Hepatocyte (in vitro differentiated cells): ENCODE results near the gene CREB5. TPM values are rescaled to one million over a fixed set of nuclear protein-coding genes. Genes with fewer than 3 reads are reported as not detected.

ENCODE experiments used
- DNase-seq: peaks from one replicate; pipeline ENCODE4 v3.0.0-alpha.2; 2016; ENCODE audit warnings: low spot score
- H2AFZ ChIP-seq: fragments of 200-600 bp; sonication (generic); 2 replicates; pipeline ENCODE4 v1.6.0; 2016; ENCODE audit warnings: antibody characterized with exemption, mild to moderate bottlenecking
- H3K27ac ChIP-seq: fragments of 200-600 bp; sonication (generic); 2 replicates; pipeline ENCODE4 v1.5.1; 2016; ENCODE audit warnings: mild to moderate bottlenecking
- H3K27me3 ChIP-seq: fragments of 200-600 bp; sonication (generic); 2 replicates; pipeline ENCODE4 v1.6.1; 2016
- H3K36me3 ChIP-seq: fragments of 200-600 bp; sonication (generic); replicated peaks from 2 replicates; pipeline ENCODE4 v1.5.1; 2016; ENCODE audit warnings: low read depth; ENCODE audit not compliant: insufficient read depth
- H3K4me1 ChIP-seq: fragments of 200-600 bp; sonication (generic); 2 replicates; pipeline ENCODE4 v1.5.1; 2016; ENCODE audit warnings: mild to moderate bottlenecking, moderate library complexity; ENCODE audit not compliant: insufficient read depth
- H3K4me2 ChIP-seq: fragments of 200-600 bp; sonication (generic); 2 replicates; pipeline ENCODE4 v1.6.0; 2016
- H3K4me3 ChIP-seq: fragments of 200-600 bp; sonication (generic); 2 replicates; pipeline ENCODE4 v1.5.1; 2016; ENCODE audit warnings: mild to moderate bottlenecking
- H3K79me2 ChIP-seq: fragments of 200-600 bp; sonication (generic); 2 replicates; pipeline ENCODE4 v1.6.0; 2017; ENCODE audit warnings: mild to moderate bottlenecking
- H3K9me2 ChIP-seq: fragments of 200-600 bp; sonication (generic); replicated peaks from 2 replicates; pipeline ENCODE4 v1.6.0; 2017; ENCODE audit warnings: mild to moderate bottlenecking; ENCODE audit not compliant: insufficient read depth
- H3K9me3 ChIP-seq: fragments of 200-600 bp; sonication (generic); 2 replicates; pipeline ENCODE4 v1.5.1; 2016; ENCODE audit warnings: low read depth, mild to moderate bottlenecking
- H4K20me1 ChIP-seq: fragments of 200-600 bp; sonication (generic); 2 replicates; pipeline ENCODE4 v1.6.0; 2016; ENCODE audit warnings: mild to moderate bottlenecking; ENCODE audit not compliant: insufficient read depth, poor library complexity, severe bottlenecking
- CTCF ChIP-seq: fragments of 200-600 bp; sonication (generic); IDR thresholded peaks from 2 replicates; pipeline ENCODE4 v1.5.1; 2016; ENCODE audit warnings: antibody characterized with exemption, mild to moderate bottlenecking; ENCODE audit not compliant: poor library complexity
- EZH2 ChIP-seq: fragments of 200-600 bp; sonication (generic); IDR thresholded peaks from 2 replicates; pipeline ENCODE4 v1.6.1; 2016; ENCODE audit warnings: antibody characterized with exemption, mild to moderate bottlenecking, borderline replicate concordance
- EZH2phosphoT487 ChIP-seq: fragments of 200-600 bp; sonication (generic); IDR thresholded peaks from one replicate; pipeline ENCODE4 v1.6.1; 2018; ENCODE audit warnings: antibody characterized with exemption, mild to moderate bottlenecking, low read depth, moderate library complexity; ENCODE audit not compliant: unreplicated experiment, severe bottlenecking
- WGBS: methylation state at CpG from one replicate; pipeline ENCODE4 v1.1.6; 2016; ENCODE audit warnings: low lambda C conversion rate; ENCODE audit errors: missing lambda C conversion rate; 5-methylcytosine and 5-hydroxymethylcytosine counted together
- polyA plus RNA-seq: library from polyadenylated mRNA; unstranded; fragments of >200 nt; fragmentation: Nextera tagmentation; extraction: Ambion mirVana; gene quantifications from 2 replicates; pipeline ENCODE4 v1.2.1, GENCODE V29; 2016
- total RNA-seq: library from RNA; depleted of rRNA; stranded (reverse); fragments of >200 nt; gene quantifications from 2 replicates; pipeline ENCODE4 v1.2.3, GENCODE V29; 2014

The CREB5 gene
- total and polyA plus RNA-seq, 2 experiments from 2014 or later: 14.0 to 27.9 TPM

DNA sequence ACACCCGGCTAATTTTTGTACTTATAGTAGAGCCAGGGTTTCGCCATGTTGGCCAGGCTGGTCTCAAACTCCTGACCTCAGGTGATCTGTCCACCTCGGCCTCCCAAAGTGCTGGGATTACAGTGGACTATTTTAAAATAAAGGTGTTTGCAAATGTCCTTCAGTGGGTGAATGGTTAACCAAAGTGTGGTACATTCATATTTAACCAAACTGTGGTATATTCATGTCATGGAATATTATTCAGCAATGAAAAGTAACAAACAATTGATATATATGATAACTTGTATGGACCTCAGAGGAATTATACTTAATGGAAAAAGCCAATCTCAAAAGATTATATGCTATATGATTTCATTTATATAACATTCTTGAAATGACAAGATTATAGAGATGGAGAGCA is 190.0 kb downstream of the CREB5 start:
- Histone ChIP-seq H3K9me2 (no peaks in the 10 kb centered on the region), H3K27ac (no peak overlapping the region), H3K79me2 (no peaks in the 10 kb centered on the region), H3K27me3 (no peaks in the 10 kb centered on the region), H3K36me3 (no peaks in the 10 kb centered on the region), H3K4me1 (no peaks in the 10 kb centered on the region), H2AFZ (no peak overlapping the region), H3K4me3 (no peak overlapping the region), H4K20me1 (no peaks in the 10 kb centered on the region), H3K9me3 (no peaks in the 10 kb centered on the region), H3K4me2 (no peak overlapping the region)
- no peak for TF ChIP-seq EZH2
- no peak for TF ChIP-seq CTCF
- no peak for TF ChIP-seq EZH2phosphoT487
- 96% methylated on average over 3 of the region's 3 CpGs for WGBS
- no peak for DNase-seq

DNA sequence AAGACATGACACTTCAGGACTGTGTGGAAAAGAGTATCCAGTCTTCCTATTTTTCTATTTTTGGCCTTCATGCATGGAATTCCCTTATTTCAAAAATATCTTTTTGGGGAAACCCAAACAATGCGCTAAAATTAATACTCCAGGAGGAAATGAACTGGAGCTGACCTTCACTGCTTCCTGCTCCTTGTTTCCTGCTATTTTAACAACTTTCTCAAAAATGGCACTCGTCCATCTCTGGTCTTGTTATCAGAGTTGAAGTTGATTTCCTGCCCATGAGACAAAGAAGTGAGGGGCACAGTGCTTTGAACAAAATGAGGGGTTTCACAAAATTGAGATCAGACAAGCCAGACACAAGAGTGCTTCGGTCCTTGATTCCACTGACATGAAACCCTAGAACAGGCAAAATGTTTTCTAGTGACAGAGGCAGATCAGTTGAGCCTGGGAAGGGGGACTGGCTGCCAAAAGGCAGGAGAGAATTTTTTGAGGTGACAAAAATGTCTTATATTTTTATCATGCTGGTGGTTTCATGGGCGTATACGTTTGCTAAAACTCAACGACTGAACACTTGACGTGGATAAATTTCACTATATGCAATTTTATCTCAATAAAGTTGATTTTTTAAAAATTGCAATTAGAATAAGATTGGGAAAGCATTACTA is 193.2 kb downstream of the CREB5 start:
- no peak for DNase-seq
- H3K27me3 ChIP-seq: no peaks in the 10 kb centered on the region
- 84% methylated on average over 7 of the region's 7 CpGs for WGBS
- H2AFZ ChIP-seq: no peak overlapping the region
- H3K4me2 ChIP-seq: no peak overlapping the region
- no peak overlapping the region for H3K4me3 ChIP-seq
- H3K4me1 ChIP-seq: peaks cover 6% of the 10 kb centered on the region
- H4K20me1 ChIP-seq: no peaks in the 10 kb centered on the region
- no peaks in the 10 kb centered on the region for H3K79me2 ChIP-seq
- no peaks in the 10 kb centered on the region for H3K36me3 ChIP-seq
- no peaks in the 10 kb centered on the region for H3K9me2 ChIP-seq
- no peak for TF ChIP-seq EZH2phosphoT487
- TF ChIP-seq CTCF: no peak
- no peak for TF ChIP-seq EZH2
- no peak overlapping the region for H3K27ac ChIP-seq
- no peaks in the 10 kb centered on the region for H3K9me3 ChIP-seq

- H3K4me1 ChIP-seq: peaks cover 6% of the 10 kb centered on the region
- H3K27me3 ChIP-seq: no peaks in the 10 kb centered on the region
- no peak for DNase-seq
- H3K27ac ChIP-seq: no peak overlapping the region
- H3K9me2 ChIP-seq: no peaks in the 10 kb centered on the region
- H3K4me2 ChIP-seq: no peak overlapping the region
- TF ChIP-seq CTCF (no peak), EZH2phosphoT487 (no peak), EZH2 (no peak)
- H2AFZ ChIP-seq: no peak overlapping the region
- H3K9me3 ChIP-seq: no peaks in the 10 kb centered on the region
- no peaks in the 10 kb centered on the region for H3K36me3 ChIP-seq
- no peaks in the 10 kb centered on the region for H4K20me1 ChIP-seq
- no peaks in the 10 kb centered on the region for H3K79me2 ChIP-seq
- H3K4me3 ChIP-seq: no peak overlapping the region
These were observed 194.1 kb downstream of the CREB5 start for GRCh38 chr7:28606421-28606820.

GRCh38 chr7:28607855-28608193 is 195.5 kb downstream of the CREB5 start:
- Histone ChIP-seq H3K27me3 (no peaks in the 10 kb centered on the region), H3K9me2 (no peaks in the 10 kb centered on the region), H3K79me2 (no peaks in the 10 kb centered on the region), H3K9me3 (no peaks in the 10 kb centered on the region), H3K4me3 (no peak overlapping the region), H3K27ac (peak overlapping the region; percentile 32), H3K4me1 (peaks cover 8% of the 10 kb centered on the region), H4K20me1 (no peaks in the 10 kb centered on the region), H3K36me3 (no peaks in the 10 kb centered on the region), H2AFZ (no peak overlapping the region), H3K4me2 (no peak overlapping the region)
- 74% methylated on average over 4 of the region's 4 CpGs for WGBS
- no peak for TF ChIP-seq EZH2
- TF ChIP-seq EZH2phosphoT487: no peak
- no peak for TF ChIP-seq CTCF
- DNase-seq: no peak
